GM12878 (cell line): ENCODE measurements around the gene ERC2. TPM values are rescaled to one million over a fixed set of nuclear protein-coding genes. Genes with fewer than 3 reads are reported as not detected.

Experiments used
- ATAC-seq: fragments of 200-7000 bp; cut with Tn5 transposase; 3 replicates; pipeline ENCODE4 v1.9.1; 2020; ENCODE audit warnings: mild to moderate bottlenecking, moderate library complexity
- BruUV-seq: library from RNA; stranded (reverse); fragments of 400-500 nt; replicated peaks from 2 replicates; lab custom pipeline; 2021; lab: Mats Ljungman, UMichigan
- CTCF ChIA-PET: fragments of 300-600 bp; sonication (Branson Sonifier 250); formaldehyde crosslinking; extraction: SDS; loops from one replicate; lab custom pipeline; 2021; ENCODE audit warnings: inconsistent platforms; lab: Yijun Ruan, JAX
- POLR2A ChIA-PET: fragments of 350-600 bp; formaldehyde crosslinking; extraction: SDS; loops from one replicate; lab custom pipeline; 2021; ENCODE audit warnings: inconsistent platforms; lab: Charles Lee
- RAD21 ChIA-PET: fragments of 300-600 bp; sonication (Branson Sonifier 250); formaldehyde crosslinking; loops from one replicate; lab custom pipeline; 2023; ENCODE audit warnings: antibody characterized with exemption; ENCODE audit not compliant: unreplicated experiment; lab: Charles Lee
- SMC1A ChIA-PET: fragments of 300-600 bp; sonication (Branson Sonifier 250); formaldehyde crosslinking; loops from one replicate; lab custom pipeline; 2023; ENCODE audit not compliant: unreplicated experiment, uncharacterized antibody; lab: Charles Lee
- DNase-seq: peaks from one replicate; pipeline ENCODE4 v3.0.0-alpha.2; 2011; ENCODE audit warnings: low read depth, low spot score
- FAIRE-seq: peaks from 3 replicates; lab custom pipeline; 2011; peaks lifted over from hg19 to GRCh38; lab: Jason Lieb, UNC
- H2AFZ ChIP-seq: 2 replicates; pipeline ENCODE4 v1.6.0; 2011; ENCODE audit warnings: low read depth, low read length, control low read depth; ENCODE audit not compliant: control insufficient read depth
- H3K27ac ChIP-seq: 2 replicates; pipeline ENCODE4 v1.5.1; 2011; ENCODE audit warnings: control low read depth; ENCODE audit not compliant: control insufficient read depth, insufficient read depth
- H3K27me3 ChIP-seq, 2 experiments: replicated peaks in 1 of 2; 2 replicates each; pipeline versions ENCODE4 v1.6.0 to v1.6.1; 2011; ENCODE audit warnings: low read length in 1 of 2; ENCODE audit not compliant: control insufficient read depth in 2 of 2, insufficient read depth in 2 of 2
- H3K36me3 ChIP-seq, 2 experiments: 2 replicates each; pipeline ENCODE4 v1.5.1; 2011; ENCODE audit warnings: low read length in 1 of 2; ENCODE audit not compliant: control insufficient read depth in 2 of 2, insufficient read depth in 2 of 2
- H3K4me1 ChIP-seq: 2 replicates; pipeline ENCODE4 v1.6.1; 2011; ENCODE audit warnings: mild to moderate bottlenecking, low read length, moderate library complexity, mixed read lengths; ENCODE audit not compliant: control insufficient read depth, insufficient read depth
- H3K4me2 ChIP-seq: 2 replicates; pipeline ENCODE4 v1.6.0; 2011; ENCODE audit warnings: control low read depth; ENCODE audit not compliant: control insufficient read depth, insufficient read depth
- H3K4me3 ChIP-seq: fragments of 200-600 bp; sonication (generic); 2 replicates; pipeline ENCODE4 v1.5.1; 2016
- H3K79me2 ChIP-seq: 2 replicates; pipeline ENCODE4 v1.6.0; 2011; ENCODE audit warnings: low read length; ENCODE audit not compliant: control insufficient read depth, insufficient read depth
- H3K9ac ChIP-seq: 2 replicates; pipeline ENCODE4 v1.8.0; 2011; ENCODE audit warnings: low read length, control low read depth, mixed read lengths; ENCODE audit not compliant: control insufficient read depth, insufficient read depth
- H3K9me3 ChIP-seq: replicated peaks from 3 replicates; pipeline ENCODE4 v1.5.1; 2011; ENCODE audit warnings: mild to moderate bottlenecking, low read length; ENCODE audit not compliant: control insufficient read depth, insufficient read depth
- H4K20me1 ChIP-seq: 2 replicates; pipeline ENCODE4 v1.6.0; 2011; ENCODE audit not compliant: control insufficient read depth, insufficient read depth
- CHD1 ChIP-seq: IDR thresholded peaks from 2 replicates; pipeline ENCODE4 v1.6.1; 2012; ENCODE audit warnings: low read depth, low read length, improper control_type of control experiment
- EP300 ChIP-seq, 2 experiments: fragments of 150-350 bp in 1 of 2; IDR thresholded peaks; 2 replicates each; pipeline ENCODE4 v1.6.1; 2011 to 2012; ENCODE audit warnings: low read depth in 2 of 2, low read length in 2 of 2, borderline replicate concordance in 1 of 2, improper control_type of control experiment in 1 of 2, inconsistent platforms in 1 of 2; ENCODE audit not compliant: control insufficient read depth in 1 of 2
- IKZF2 ChIP-seq, 2 experiments: fragments of 450-650 bp; IDR thresholded peaks; 2 replicates each; pipeline ENCODE4 v1.6.1; 2017; ENCODE audit warnings: mild to moderate bottlenecking in 2 of 2, moderate library complexity in 2 of 2
- MEF2A ChIP-seq: IDR thresholded peaks from 2 replicates; pipeline ENCODE4 v1.6.1; 2011; ENCODE audit warnings: low read depth, mild to moderate bottlenecking, low read length, moderate library complexity; ENCODE audit not compliant: insufficient read depth
- MEF2B ChIP-seq: fragments of 450-650 bp; IDR thresholded peaks from 2 replicates; pipeline ENCODE4 v1.6.1; 2018; ENCODE audit warnings: mild to moderate bottlenecking, moderate library complexity; ENCODE audit not compliant: partially characterized antibody, poor library complexity, severe bottlenecking
- POLR2A ChIP-seq: IDR thresholded peaks from 2 replicates; pipeline ENCODE4 v1.6.1; 2011; ENCODE audit warnings: low read depth, mild to moderate bottlenecking, low read length
- RELA ChIP-seq: fragments of 450-650 bp; IDR thresholded peaks from 2 replicates; pipeline ENCODE4 v1.8.0; 2014; ENCODE audit warnings: borderline replicate concordance; ENCODE audit not compliant: partially characterized antibody
- SREBF1 ChIP-seq: IDR thresholded peaks from 2 replicates; pipeline ENCODE4 v1.6.1; 2012; ENCODE audit warnings: mild to moderate bottlenecking, low read length
- ZBED1 ChIP-seq: IDR thresholded peaks from 2 replicates; pipeline ENCODE4 v1.6.1; 2016; ENCODE audit warnings: borderline replicate concordance
- WGBS: methylation state at CpG from one replicate; pipeline ENCODE4 v1.1.6; 2016; ENCODE audit warnings: low lambda C conversion rate; ENCODE audit not compliant: insufficient replicate concordance, insufficient coverage; ENCODE audit errors: missing lambda C conversion rate; 5-methylcytosine and 5-hydroxymethylcytosine counted together
- in situ Hi-C: fragments of 300-500 bp; cut with MboI; formaldehyde crosslinking; loops from 9 replicates; pipeline ENCODE4 v1.14.3; 2018; ENCODE audit warnings: mixed read lengths
- intact Hi-C: fragments of 100-400 bp; cut with micrococcal nuclease; formaldehyde crosslinking; loops from one replicate; pipeline ENCODE4 v1.14.2; 2022; ENCODE audit not compliant: unreplicated experiment
- polyA plus RNA-seq, 11 experiments: library from polyadenylated mRNA; depleted of rRNA in 4 of 11; unstranded in 6 of 11; stranded (reverse) in 5 of 11; fragments of >200 nt; fragmentation: Nextera tagmentation in 4 of 11; fragmentation: Illumina TruSeq in 1 of 11; extraction: Ambion mirVana in 4 of 11; extraction: Trizol in 1 of 11; gene quantifications; 1 replicate in 1 of 11; 2 replicates in 10 of 11; pipeline versions ENCODE4 v1.2.1 to v1.2.3, GENCODE V29; 2011 to 2016; ENCODE audit warnings: inconsistent platforms in 2 of 11, missing spikeins in 2 of 11, low read depth in 1 of 11
- total RNA-seq, 4 experiments: library from RNA; depleted of rRNA in 3 of 4; stranded (reverse); fragments of >200 nt in 3 of 4; fragmentation: Illumina TruSeq in 1 of 4; extraction: Trizol in 1 of 4; gene quantifications; 2 replicates each; pipeline versions ENCODE4 v1.2.1 to v1.2.3, GENCODE V29; 2013 to 2021
- TF ChIP-seq, protein P1 (sequence below): IDR thresholded peaks from 2 replicates; pipeline ENCODE4 v1.6.1; 2011; ENCODE audit warnings: mild to moderate bottlenecking, low read depth, low read length, moderate library complexity; ENCODE audit not compliant: insufficient replicate concordance
- TF ChIP-seq, protein P2 (sequence below), 3 experiments: IDR thresholded peaks in 2 of 3; conservative IDR thresholded peaks in 1 of 3; 2 replicates each; pipeline ENCODE4 v1.5.1; 2011; ENCODE audit warnings: low read depth in 3 of 3, low read length in 3 of 3, mild to moderate bottlenecking in 3 of 3, control low read depth in 2 of 3, moderate library complexity in 2 of 3, inconsistent platforms in 1 of 3, mixed read lengths in 1 of 3; ENCODE audit not compliant: control insufficient read depth in 2 of 3, insufficient read depth in 1 of 3; ENCODE audit errors: extremely low read depth in 1 of 3
- TF ChIP-seq, protein P3 (sequence below): IDR thresholded peaks from 2 replicates; pipeline ENCODE4 v1.6.1; 2012; ENCODE audit warnings: low read depth, low read length, improper control_type of control experiment
- TF ChIP-seq, protein P4 (sequence below): fragments of 450-650 bp; IDR thresholded peaks from 2 replicates; pipeline ENCODE4 v1.6.1; 2018; ENCODE audit warnings: borderline replicate concordance, mild to moderate bottlenecking; ENCODE audit not compliant: partially characterized antibody
- TF ChIP-seq, protein P5 (sequence below): fragments of 450-650 bp; formaldehyde crosslinking; IDR thresholded peaks from 2 replicates; pipeline ENCODE4 v1.5.0; 2022; ENCODE audit warnings: mild to moderate bottlenecking, missing genetic modification characterization

The ERC2 gene
- total and polyA plus RNA-seq, 10 of the 15 experiments (the other 5 are each of a cell fraction or from before 2014, with no cell fraction given) = 0.06 to 1.4 (median 0.12) TPM; not detected in 3

DNA sequence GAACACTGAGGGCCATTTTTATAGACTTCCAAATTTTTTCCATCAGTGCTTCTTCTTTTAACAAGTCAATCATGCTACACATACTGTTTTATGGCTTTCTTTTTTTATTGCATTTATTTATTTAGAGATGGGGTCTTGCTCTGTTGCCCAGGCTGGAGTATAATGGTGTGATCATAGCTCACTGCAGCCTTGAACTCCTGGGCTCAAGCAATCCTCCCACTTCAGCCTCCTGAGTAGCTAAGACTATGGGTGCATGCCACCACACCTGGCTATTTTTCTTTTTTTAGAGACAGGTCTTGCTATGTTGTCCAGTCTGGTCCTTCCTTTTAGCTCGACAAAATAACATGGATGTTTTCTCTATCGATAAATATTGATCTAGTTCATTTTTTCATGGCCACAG lies 555.4 kb downstream of the ERC2 start:
- no peaks in the 10 kb centered on the region for H3K79me2 ChIP-seq
- WGBS = 28% methylated on average over 2 of the region's 2 CpGs
- no peaks in the 10 kb centered on the region for H3K9me3 ChIP-seq
- TF ChIP-seq CHD1 = no peak
- TF ChIP-seq POLR2A = no peak
- TF ChIP-seq, protein P1, sequence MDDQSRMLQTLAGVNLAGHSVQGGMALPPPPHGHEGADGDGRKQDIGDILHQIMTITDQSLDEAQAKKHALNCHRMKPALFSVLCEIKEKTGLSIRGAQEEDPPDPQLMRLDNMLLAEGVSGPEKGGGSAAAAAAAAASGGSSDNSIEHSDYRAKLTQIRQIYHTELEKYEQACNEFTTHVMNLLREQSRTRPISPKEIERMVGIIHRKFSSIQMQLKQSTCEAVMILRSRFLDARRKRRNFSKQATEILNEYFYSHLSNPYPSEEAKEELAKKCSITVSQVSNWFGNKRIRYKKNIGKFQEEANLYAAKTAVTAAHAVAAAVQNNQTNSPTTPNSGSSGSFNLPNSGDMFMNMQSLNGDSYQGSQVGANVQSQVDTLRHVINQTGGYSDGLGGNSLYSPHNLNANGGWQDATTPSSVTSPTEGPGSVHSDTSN = no peak
- TF ChIP-seq MEF2B = no peak
- TF ChIP-seq, protein P2, sequence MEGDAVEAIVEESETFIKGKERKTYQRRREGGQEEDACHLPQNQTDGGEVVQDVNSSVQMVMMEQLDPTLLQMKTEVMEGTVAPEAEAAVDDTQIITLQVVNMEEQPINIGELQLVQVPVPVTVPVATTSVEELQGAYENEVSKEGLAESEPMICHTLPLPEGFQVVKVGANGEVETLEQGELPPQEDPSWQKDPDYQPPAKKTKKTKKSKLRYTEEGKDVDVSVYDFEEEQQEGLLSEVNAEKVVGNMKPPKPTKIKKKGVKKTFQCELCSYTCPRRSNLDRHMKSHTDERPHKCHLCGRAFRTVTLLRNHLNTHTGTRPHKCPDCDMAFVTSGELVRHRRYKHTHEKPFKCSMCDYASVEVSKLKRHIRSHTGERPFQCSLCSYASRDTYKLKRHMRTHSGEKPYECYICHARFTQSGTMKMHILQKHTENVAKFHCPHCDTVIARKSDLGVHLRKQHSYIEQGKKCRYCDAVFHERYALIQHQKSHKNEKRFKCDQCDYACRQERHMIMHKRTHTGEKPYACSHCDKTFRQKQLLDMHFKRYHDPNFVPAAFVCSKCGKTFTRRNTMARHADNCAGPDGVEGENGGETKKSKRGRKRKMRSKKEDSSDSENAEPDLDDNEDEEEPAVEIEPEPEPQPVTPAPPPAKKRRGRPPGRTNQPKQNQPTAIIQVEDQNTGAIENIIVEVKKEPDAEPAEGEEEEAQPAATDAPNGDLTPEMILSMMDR (IDR thresholded peaks at IDR 0.05 in 2 of 3, conservative IDR thresholded peaks at IDR 0.05 in 1 of 3; ENCODE audit: control insufficient read depth in 2 of 3, extremely low read depth in 1 of 3, insufficient read depth in 1 of 3, low read depth in 3 of 3, low read length in 3 of 3) = no peak
- TF ChIP-seq MEF2A = no peak
- TF ChIP-seq IKZF2 (IDR thresholded peaks at IDR 0.05) = no peak
- no peak for TF ChIP-seq SREBF1
- TF ChIP-seq, protein P3, sequence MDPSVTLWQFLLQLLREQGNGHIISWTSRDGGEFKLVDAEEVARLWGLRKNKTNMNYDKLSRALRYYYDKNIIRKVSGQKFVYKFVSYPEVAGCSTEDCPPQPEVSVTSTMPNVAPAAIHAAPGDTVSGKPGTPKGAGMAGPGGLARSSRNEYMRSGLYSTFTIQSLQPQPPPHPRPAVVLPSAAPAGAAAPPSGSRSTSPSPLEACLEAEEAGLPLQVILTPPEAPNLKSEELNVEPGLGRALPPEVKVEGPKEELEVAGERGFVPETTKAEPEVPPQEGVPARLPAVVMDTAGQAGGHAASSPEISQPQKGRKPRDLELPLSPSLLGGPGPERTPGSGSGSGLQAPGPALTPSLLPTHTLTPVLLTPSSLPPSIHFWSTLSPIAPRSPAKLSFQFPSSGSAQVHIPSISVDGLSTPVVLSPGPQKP = no peak
- no peak for TF ChIP-seq EP300 (IDR thresholded peaks at IDR 0.05; ENCODE audit: borderline replicate concordance in 1 of 2, control insufficient read depth in 1 of 2, low read depth in 2 of 2, low read length in 2 of 2)
- TF ChIP-seq, protein P4, sequence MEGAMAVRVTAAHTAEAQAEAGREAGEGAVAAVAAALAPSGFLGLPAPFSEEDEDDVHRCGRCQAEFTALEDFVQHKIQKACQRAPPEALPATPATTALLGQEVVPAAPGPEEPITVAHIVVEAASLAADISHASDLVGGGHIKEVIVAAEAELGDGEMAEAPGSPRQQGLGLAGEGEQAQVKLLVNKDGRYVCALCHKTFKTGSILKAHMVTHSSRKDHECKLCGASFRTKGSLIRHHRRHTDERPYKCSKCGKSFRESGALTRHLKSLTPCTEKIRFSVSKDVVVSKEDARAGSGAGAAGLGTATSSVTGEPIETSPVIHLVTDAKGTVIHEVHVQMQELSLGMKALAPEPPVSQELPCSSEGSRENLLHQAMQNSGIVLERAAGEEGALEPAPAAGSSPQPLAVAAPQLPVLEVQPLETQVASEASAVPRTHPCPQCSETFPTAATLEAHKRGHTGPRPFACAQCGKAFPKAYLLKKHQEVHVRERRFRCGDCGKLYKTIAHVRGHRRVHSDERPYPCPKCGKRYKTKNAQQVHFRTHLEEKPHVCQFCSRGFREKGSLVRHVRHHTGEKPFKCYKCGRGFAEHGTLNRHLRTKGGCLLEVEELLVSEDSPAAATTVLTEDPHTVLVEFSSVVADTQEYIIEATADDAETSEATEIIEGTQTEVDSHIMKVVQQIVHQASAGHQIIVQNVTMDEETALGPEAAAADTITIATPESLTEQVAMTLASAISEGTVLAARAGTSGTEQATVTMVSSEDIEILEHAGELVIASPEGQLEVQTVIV = no peak
- no peak for TF ChIP-seq RELA
- no peak for TF ChIP-seq ZBED1
- TF ChIP-seq, protein P5, sequence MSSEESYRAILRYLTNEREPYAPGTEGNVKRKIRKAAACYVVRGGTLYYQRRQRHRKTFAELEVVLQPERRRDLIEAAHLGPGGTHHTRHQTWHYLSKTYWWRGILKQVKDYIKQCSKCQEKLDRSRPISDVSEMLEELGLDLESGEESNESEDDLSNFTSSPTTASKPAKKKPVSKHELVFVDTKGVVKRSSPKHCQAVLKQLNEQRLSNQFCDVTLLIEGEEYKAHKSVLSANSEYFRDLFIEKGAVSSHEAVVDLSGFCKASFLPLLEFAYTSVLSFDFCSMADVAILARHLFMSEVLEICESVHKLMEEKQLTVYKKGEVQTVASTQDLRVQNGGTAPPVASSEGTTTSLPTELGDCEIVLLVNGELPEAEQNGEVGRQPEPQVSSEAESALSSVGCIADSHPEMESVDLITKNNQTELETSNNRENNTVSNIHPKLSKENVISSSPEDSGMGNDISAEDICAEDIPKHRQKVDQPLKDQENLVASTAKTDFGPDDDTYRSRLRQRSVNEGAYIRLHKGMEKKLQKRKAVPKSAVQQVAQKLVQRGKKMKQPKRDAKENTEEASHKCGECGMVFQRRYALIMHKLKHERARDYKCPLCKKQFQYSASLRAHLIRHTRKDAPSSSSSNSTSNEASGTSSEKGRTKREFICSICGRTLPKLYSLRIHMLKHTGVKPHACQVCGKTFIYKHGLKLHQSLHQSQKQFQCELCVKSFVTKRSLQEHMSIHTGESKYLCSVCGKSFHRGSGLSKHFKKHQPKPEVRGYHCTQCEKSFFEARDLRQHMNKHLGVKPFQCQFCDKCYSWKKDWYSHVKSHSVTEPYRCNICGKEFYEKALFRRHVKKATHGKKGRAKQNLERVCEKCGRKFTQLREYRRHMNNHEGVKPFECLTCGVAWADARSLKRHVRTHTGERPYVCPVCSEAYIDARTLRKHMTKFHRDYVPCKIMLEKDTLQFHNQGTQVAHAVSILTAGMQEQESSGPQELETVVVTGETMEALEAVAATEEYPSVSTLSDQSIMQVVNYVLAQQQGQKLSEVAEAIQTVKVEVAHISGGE = no peak
- ChIA-PET SMC1A (interaction anchor here (1.1 kb wide), 1 partner anchor 21 kb away, joined by 3 read pairs; no protein-coding TSS in a partner anchor), RAD21 (no interaction called here), CTCF (no interaction called here), POLR2A (no interaction called here)
- H3K27ac ChIP-seq = no peak overlapping the region
- H3K4me1 ChIP-seq = no peaks in the 10 kb centered on the region
- H4K20me1 ChIP-seq = no peaks in the 10 kb centered on the region
- intact Hi-C loops = no loop called here
- DNase-seq = no peak
- H3K9ac ChIP-seq = no peak overlapping the region
- no peak overlapping the region for H3K4me2 ChIP-seq
- H3K4me3 ChIP-seq = no peak overlapping the region
- H2AFZ ChIP-seq = no peak overlapping the region
- FAIRE-seq = no peak
- no peaks in the 10 kb centered on the region for H3K36me3 ChIP-seq
- in situ Hi-C loops = no loop called here
- H3K27me3 ChIP-seq = no peaks in the 10 kb centered on the region
- no peak for ATAC-seq
- BruUV-seq = no TSS peak
